ENCODE data around the gene NECAP2.
"Not testable (repeated sequence)": the region's sequence is repeated elsewhere in the genome, so short reads cannot be mapped to it uniquely, and the experiment has no call there.

NECAP2 gene

GRCh38 chr1:16483639-16484500 is 43.3 kb downstream of the NECAP2 start:
- H3K9ac ChIP-seq (ENCODE audit: low read length); H3K9me3 ChIP-seq (replicated peaks; ENCODE audit: insufficient read depth, low read length); H3K4me3 ChIP-seq (ENCODE audit: low read length); H2AFZ ChIP-seq (ENCODE audit: low read length); H3K27me3 ChIP-seq (replicated peaks; ENCODE audit: insufficient read depth, low read length); H3K4me1 ChIP-seq (ENCODE audit: low read length); H3K9me2 ChIP-seq (replicated peaks; ENCODE audit: insufficient read depth, low read length); H4K20me1 ChIP-seq (ENCODE audit: insufficient read depth, low read length); H3K4me2 ChIP-seq (ENCODE audit: low read depth, low read length); H3F3A ChIP-seq (ENCODE audit: insufficient read depth, low read length); H3K27ac ChIP-seq (ENCODE audit: low read length); DNase-seq; H3K79me2 ChIP-seq (ENCODE audit: low read length); H3K36me3 ChIP-seq (replicated peaks; ENCODE audit: insufficient read depth, low read length): not testable (repeated sequence)

DNA sequence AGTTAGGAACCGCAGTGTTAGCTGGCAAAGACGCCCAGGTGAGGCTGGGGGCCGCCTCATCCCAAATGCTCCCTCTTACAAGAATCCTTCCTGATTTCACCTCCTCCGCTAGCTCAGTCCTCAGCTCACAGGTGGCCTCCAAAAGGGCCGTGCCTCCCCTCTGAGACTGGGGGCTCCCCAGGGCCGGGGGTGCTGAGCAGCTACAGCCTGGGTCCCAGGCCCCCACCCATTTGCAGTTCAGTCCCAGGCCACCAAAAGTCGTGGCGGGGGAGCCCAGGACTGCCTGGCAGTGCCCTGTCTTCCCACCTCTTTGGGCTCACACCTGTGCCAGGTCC is 43.9 kb downstream of the NECAP2 start:
- Histone ChIP-seq H3K4me2 (ENCODE audit: low read depth, low read length) (no peak overlapping the region), H2AFZ (ENCODE audit: low read length) (no peak overlapping the region), H3K9me3 (replicated peaks; ENCODE audit: insufficient read depth, low read length) (no peaks in the 10 kb centered on the region), H3K9ac (ENCODE audit: low read length) (no peak overlapping the region), H3K27ac (ENCODE audit: low read length) (no peak overlapping the region), H4K20me1 (ENCODE audit: insufficient read depth, low read length) (no peaks in the 10 kb centered on the region), H3K79me2 (ENCODE audit: low read length) (no peaks in the 10 kb centered on the region), H3K36me3 (replicated peaks; ENCODE audit: insufficient read depth, low read length) (no peaks in the 10 kb centered on the region), H3K9me2 (replicated peaks; ENCODE audit: insufficient read depth, low read length) (no peaks in the 10 kb centered on the region), H3K4me3 (ENCODE audit: low read length) (no peak overlapping the region), H3F3A (ENCODE audit: insufficient read depth, low read length) (no peaks in the 10 kb centered on the region), H3K27me3 (replicated peaks; ENCODE audit: insufficient read depth, low read length) (no peaks in the 10 kb centered on the region), H3K4me1 (ENCODE audit: low read length) (no peaks in the 10 kb centered on the region)
- TF ChIP-seq EZH2phosphoT487 (IDR thresholded peaks at IDR 0.05; ENCODE audit: low read length) (no peak), CTCF (IDR thresholded peaks at IDR 0.05; ENCODE audit: low read length) (no peak), EZH2 (optimal IDR thresholded peaks at IDR 0.05; ENCODE audit: low read depth, low read length) (no peak)
- DNase-seq = no peak

- Histone ChIP-seq H3K9ac (ENCODE audit: low read length) (no peak overlapping the region), H4K20me1 (ENCODE audit: insufficient read depth, low read length) (no peaks in the 10 kb centered on the region), H3K4me3 (ENCODE audit: low read length) (no peak overlapping the region), H2AFZ (ENCODE audit: low read length) (no peak overlapping the region), H3K4me2 (ENCODE audit: low read depth, low read length) (no peak overlapping the region), H3K4me1 (ENCODE audit: low read length) (no peaks in the 10 kb centered on the region), H3K79me2 (ENCODE audit: low read length) (no peaks in the 10 kb centered on the region), H3K27me3 (replicated peaks; ENCODE audit: insufficient read depth, low read length) (no peaks in the 10 kb centered on the region), H3K27ac (ENCODE audit: low read length) (no peak overlapping the region), H3F3A (ENCODE audit: insufficient read depth, low read length) (no peaks in the 10 kb centered on the region), H3K9me2 (replicated peaks; ENCODE audit: insufficient read depth, low read length) (no peaks in the 10 kb centered on the region), H3K36me3 (replicated peaks; ENCODE audit: insufficient read depth, low read length) (no peaks in the 10 kb centered on the region), H3K9me3 (replicated peaks; ENCODE audit: insufficient read depth, low read length) (no peaks in the 10 kb centered on the region)
- TF ChIP-seq EZH2phosphoT487 (IDR thresholded peaks at IDR 0.05; ENCODE audit: low read length) (no peak), CTCF (IDR thresholded peaks at IDR 0.05; ENCODE audit: low read length) (no peak), EZH2 (optimal IDR thresholded peaks at IDR 0.05; ENCODE audit: low read depth, low read length) (no peak)
- DNase-seq = no peak
Observed at GRCh38 chr1:16484931-16485330, 44.4 kb downstream of the NECAP2 start.

DNA sequence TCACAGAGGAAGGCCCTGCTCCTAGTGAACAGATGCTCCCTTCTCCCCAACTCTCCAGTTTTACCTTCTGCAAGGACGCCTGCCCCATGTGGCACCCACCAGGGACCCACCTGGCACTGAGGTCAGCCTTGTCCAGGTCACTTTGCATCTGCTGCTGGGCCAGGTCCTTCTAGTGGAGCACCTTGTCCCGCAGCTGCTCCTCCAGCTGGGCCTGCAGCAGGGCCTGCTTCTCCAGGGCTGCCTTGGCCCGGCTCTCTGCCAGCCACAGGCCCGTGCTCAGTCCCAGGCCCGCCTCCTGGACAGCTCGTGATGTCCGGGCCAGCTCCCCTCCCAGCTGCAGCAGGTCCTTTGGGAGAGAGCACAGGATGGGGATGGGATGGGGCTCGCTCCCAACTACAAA is 45.8 kb downstream of the NECAP2 start:
- not testable (repeated sequence) for H3K4me2 ChIP-seq (ENCODE audit: low read depth, low read length); H3K27me3 ChIP-seq (replicated peaks; ENCODE audit: insufficient read depth, low read length); H3K9ac ChIP-seq (ENCODE audit: low read length); H3K4me3 ChIP-seq (ENCODE audit: low read length); H3K9me2 ChIP-seq (replicated peaks; ENCODE audit: insufficient read depth, low read length); DNase-seq; H3F3A ChIP-seq (ENCODE audit: insufficient read depth, low read length); H3K4me1 ChIP-seq (ENCODE audit: low read length); H4K20me1 ChIP-seq (ENCODE audit: insufficient read depth, low read length); H3K36me3 ChIP-seq (replicated peaks; ENCODE audit: insufficient read depth, low read length); H2AFZ ChIP-seq (ENCODE audit: low read length); H3K9me3 ChIP-seq (replicated peaks; ENCODE audit: insufficient read depth, low read length); H3K27ac ChIP-seq (ENCODE audit: low read length); H3K79me2 ChIP-seq (ENCODE audit: low read length)

DNA sequence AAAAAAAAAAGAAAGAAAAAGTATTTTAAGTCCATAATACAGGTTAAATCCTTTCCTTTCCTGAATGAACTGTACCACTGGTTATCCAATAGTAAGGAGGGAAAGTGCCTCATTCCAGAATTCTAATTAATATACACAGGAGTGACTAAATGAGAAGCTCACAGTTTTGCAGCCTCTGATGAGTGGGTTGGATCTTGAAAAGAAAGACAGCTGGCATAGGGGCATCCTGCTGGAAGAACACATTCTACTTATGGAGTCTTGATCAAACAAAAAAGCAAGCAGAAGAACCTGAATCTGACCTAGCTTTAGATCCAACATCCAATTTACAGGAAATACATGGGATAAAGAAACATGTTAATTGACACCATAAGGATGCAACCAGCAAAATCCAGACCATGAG is 46.5 kb downstream of the NECAP2 start:
- not testable (repeated sequence) for H3K27ac ChIP-seq (ENCODE audit: low read length); H3K9me3 ChIP-seq (replicated peaks; ENCODE audit: insufficient read depth, low read length); H3K9me2 ChIP-seq (replicated peaks; ENCODE audit: insufficient read depth, low read length); H4K20me1 ChIP-seq (ENCODE audit: insufficient read depth, low read length); H3K9ac ChIP-seq (ENCODE audit: low read length); H3K27me3 ChIP-seq (replicated peaks; ENCODE audit: insufficient read depth, low read length); H2AFZ ChIP-seq (ENCODE audit: low read length); H3K4me2 ChIP-seq (ENCODE audit: low read depth, low read length); H3K36me3 ChIP-seq (replicated peaks; ENCODE audit: insufficient read depth, low read length); H3K4me3 ChIP-seq (ENCODE audit: low read length); H3K4me1 ChIP-seq (ENCODE audit: low read length); DNase-seq; H3F3A ChIP-seq (ENCODE audit: insufficient read depth, low read length); H3K79me2 ChIP-seq (ENCODE audit: low read length)

- H3K9me3 ChIP-seq (replicated peaks; ENCODE audit: insufficient read depth, low read length); H3K36me3 ChIP-seq (replicated peaks; ENCODE audit: insufficient read depth, low read length); H3K9me2 ChIP-seq (replicated peaks; ENCODE audit: insufficient read depth, low read length); H3K27me3 ChIP-seq (replicated peaks; ENCODE audit: insufficient read depth, low read length); H3K79me2 ChIP-seq (ENCODE audit: low read length); H3K27ac ChIP-seq (ENCODE audit: low read length); H2AFZ ChIP-seq (ENCODE audit: low read length); H3K9ac ChIP-seq (ENCODE audit: low read length); H4K20me1 ChIP-seq (ENCODE audit: insufficient read depth, low read length); H3K4me2 ChIP-seq (ENCODE audit: low read depth, low read length); DNase-seq; H3K4me3 ChIP-seq (ENCODE audit: low read length); H3K4me1 ChIP-seq (ENCODE audit: low read length); H3F3A ChIP-seq (ENCODE audit: insufficient read depth, low read length): not testable (repeated sequence)
Observed at GRCh38 chr1:16489195-16489880, 48.8 kb downstream of the NECAP2 start.
